ENCODE measurements around the gene SAXO1.

Gene SAXO1

GRCh38 chr9:18907927-18908625 lies 124.9 kb downstream of the SAXO1 start:
- H3K4me3 ChIP-seq (ENCODE audit: low read depth, low read length), result no peak overlapping the region
- no peaks in the 10 kb centered on the region for H3K27me3 ChIP-seq (replicated peaks)
- TF ChIP-seq, protein P1, sequence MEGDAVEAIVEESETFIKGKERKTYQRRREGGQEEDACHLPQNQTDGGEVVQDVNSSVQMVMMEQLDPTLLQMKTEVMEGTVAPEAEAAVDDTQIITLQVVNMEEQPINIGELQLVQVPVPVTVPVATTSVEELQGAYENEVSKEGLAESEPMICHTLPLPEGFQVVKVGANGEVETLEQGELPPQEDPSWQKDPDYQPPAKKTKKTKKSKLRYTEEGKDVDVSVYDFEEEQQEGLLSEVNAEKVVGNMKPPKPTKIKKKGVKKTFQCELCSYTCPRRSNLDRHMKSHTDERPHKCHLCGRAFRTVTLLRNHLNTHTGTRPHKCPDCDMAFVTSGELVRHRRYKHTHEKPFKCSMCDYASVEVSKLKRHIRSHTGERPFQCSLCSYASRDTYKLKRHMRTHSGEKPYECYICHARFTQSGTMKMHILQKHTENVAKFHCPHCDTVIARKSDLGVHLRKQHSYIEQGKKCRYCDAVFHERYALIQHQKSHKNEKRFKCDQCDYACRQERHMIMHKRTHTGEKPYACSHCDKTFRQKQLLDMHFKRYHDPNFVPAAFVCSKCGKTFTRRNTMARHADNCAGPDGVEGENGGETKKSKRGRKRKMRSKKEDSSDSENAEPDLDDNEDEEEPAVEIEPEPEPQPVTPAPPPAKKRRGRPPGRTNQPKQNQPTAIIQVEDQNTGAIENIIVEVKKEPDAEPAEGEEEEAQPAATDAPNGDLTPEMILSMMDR (IDR thresholded peaks at IDR 0.05; ENCODE audit: low read depth, low read length, missing control alignments), result no peak
- in situ Hi-C loops (cut with HindIII; ENCODE audit: low pct_ligation_motif_present, low sequenced_read_pairs), result no loop called here
- no peak for DNase-seq
- H3K36me3 ChIP-seq (replicated peaks), result no peaks in the 10 kb centered on the region
- H3K27ac ChIP-seq, result no peak overlapping the region

DNA sequence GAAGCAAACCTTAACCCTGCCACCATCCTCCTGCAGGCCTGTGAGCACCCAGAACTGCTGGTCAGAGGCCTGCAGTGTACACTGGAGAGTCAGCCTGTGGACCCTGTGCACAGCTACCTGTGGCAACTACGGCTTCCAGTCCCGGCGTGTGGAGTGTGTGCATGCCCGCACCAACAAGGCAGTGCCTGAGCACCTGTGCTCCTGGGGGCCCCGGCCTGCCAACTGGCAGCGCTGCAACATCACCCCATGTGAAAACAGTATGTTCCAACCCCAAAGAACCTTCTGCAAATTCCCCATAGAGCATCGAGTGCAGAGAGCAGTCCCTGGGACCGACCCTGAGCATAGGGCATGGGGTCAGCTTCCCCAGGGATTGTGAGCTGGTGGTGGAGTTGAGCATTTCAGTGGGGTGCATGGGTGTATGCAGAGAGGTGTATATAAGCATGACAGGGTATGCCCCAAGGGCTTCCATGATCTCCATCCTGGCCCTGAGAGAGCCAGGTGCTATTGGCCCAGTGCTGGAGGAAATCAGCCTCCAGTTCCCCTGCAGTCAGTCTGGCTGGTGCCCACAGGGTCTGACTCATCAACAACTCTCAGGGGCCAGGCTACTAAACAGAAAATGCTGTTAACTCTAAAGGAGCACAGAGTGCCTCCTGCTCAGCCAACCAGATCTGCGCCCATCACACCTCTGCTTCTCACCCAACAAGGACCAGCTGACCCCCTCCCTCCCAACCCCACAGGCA lies 126.2 kb downstream of the SAXO1 start:
- Histone ChIP-seq H3K27ac (peak overlapping the region; percentile 89), H3K4me3 (ENCODE audit: low read depth, low read length) (no peak overlapping the region), H3K27me3 (replicated peaks) (no peaks in the 10 kb centered on the region), H3K36me3 (replicated peaks) (no peaks in the 10 kb centered on the region)
- in situ Hi-C loops (cut with HindIII; ENCODE audit: low pct_ligation_motif_present, low sequenced_read_pairs), result no loop called here
- TF ChIP-seq, protein P1 (IDR thresholded peaks at IDR 0.05; ENCODE audit: low read depth, low read length, missing control alignments), result no peak
- DNase-seq, result peak; percentile 63

- in situ Hi-C loops (cut with HindIII; ENCODE audit: low pct_ligation_motif_present, low sequenced_read_pairs), result no loop called here
- DNase-seq, result peak; percentile 94
Observed at GRCh38 chr9:18905883-18906629, 127.0 kb downstream of the SAXO1 start.

GRCh38 chr9:18905028-18905882 lies 127.8 kb downstream of the SAXO1 start:
- H3K27ac ChIP-seq, result peak overlapping the region; percentile 89
- TF ChIP-seq, protein P1 (IDR thresholded peaks at IDR 0.05; ENCODE audit: low read depth, low read length, missing control alignments), result no peak
- no peaks in the 10 kb centered on the region for H3K27me3 ChIP-seq (replicated peaks)
- H3K36me3 ChIP-seq (replicated peaks), result no peaks in the 10 kb centered on the region
- peak; percentile 92 for DNase-seq
- H3K4me3 ChIP-seq (ENCODE audit: low read depth, low read length), result peak overlapping the region; percentile 6
- in situ Hi-C loops (cut with HindIII; ENCODE audit: low pct_ligation_motif_present, low sequenced_read_pairs), result no loop called here

More at GRCh38 chr9:18905883-18906629, 127.0 kb downstream of the SAXO1 start:
- TF ChIP-seq, protein P1 (IDR thresholded peaks at IDR 0.05; ENCODE audit: low read depth, low read length, missing control alignments), result no peak
- H3K27me3 ChIP-seq (replicated peaks), result no peaks in the 10 kb centered on the region
- H3K36me3 ChIP-seq (replicated peaks), result no peaks in the 10 kb centered on the region
- H3K27ac ChIP-seq, result peak overlapping the region; percentile 89
- H3K4me3 ChIP-seq (ENCODE audit: low read depth, low read length), result no peak overlapping the region

DNA sequence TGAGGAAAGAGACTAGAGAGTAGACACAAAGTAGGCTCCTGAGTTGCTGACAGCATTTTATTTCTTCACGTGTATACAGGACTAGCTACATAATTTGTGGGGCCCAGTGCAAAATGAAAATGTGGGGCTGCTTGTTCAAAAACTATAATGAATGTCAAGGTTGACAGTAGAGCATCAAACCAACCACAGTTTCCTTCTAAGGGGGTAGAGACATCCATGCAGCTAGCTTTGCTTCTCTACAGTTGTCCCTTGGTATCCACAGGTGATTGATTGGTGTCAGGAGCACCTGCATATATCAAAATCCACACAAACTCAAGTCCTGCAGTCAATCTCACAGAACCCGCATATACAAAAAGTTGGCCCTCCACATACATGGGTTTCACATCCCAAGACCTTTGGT lies 129.6 kb downstream of the SAXO1 start:
- in situ Hi-C loops (cut with HindIII; ENCODE audit: low pct_ligation_motif_present, low sequenced_read_pairs), result no loop called here
- H3K36me3 ChIP-seq (replicated peaks), result no peaks in the 10 kb centered on the region
- no peak for DNase-seq
- H3K4me3 ChIP-seq (ENCODE audit: low read depth, low read length), result no peak overlapping the region
- H3K27ac ChIP-seq, result no peak overlapping the region
- TF ChIP-seq, protein P1 (IDR thresholded peaks at IDR 0.05; ENCODE audit: low read depth, low read length, missing control alignments), result no peak
- H3K27me3 ChIP-seq (replicated peaks), result no peaks in the 10 kb centered on the region
